ENCODE results near the gene SPATA19.

The SPATA19 gene

DNA sequence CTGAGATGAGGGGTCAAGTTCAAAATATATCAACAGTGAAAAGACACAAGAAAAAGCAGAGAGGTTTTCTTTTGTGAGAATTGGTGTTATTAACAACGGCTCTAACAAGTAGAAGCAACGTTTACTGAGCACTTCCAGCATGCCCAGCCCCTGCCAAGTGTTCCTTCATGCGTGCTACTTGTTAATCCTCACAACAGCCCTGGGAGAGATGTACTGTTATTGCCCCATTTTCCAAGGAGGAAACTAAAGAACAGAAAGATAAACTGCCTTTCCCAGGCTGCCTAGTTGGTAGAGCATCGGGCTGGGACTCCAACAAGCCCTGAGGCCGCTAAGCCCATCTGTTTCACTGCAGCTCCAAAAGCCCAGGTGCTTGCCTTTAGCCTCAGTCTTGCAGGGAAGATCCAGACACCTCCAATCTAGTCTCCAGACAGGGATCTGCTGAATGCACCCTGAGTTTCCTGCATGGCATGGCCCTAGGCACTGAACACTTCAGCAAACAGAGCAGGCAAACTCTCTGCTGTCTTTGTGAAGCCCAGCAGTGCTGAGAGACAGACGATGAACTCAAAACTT lies 25.5 kb downstream of the SPATA19 start:
- H3K4me3 ChIP-seq (ENCODE audit: low read length, poor library complexity, severe bottlenecking), result no peak overlapping the region
- H3K79me2 ChIP-seq (ENCODE audit: insufficient read depth, low read length), result no peaks in the 10 kb centered on the region
- no peaks in the 10 kb centered on the region; the same call in 1 of the 2 replicates for H3K9me3 ChIP-seq (ENCODE audit: insufficient read depth, low read depth, low read length)
- no peak overlapping the region for H3K9ac ChIP-seq (ENCODE audit: low read depth, low read length, poor library complexity, severe bottlenecking)
- TF ChIP-seq, protein P1, sequence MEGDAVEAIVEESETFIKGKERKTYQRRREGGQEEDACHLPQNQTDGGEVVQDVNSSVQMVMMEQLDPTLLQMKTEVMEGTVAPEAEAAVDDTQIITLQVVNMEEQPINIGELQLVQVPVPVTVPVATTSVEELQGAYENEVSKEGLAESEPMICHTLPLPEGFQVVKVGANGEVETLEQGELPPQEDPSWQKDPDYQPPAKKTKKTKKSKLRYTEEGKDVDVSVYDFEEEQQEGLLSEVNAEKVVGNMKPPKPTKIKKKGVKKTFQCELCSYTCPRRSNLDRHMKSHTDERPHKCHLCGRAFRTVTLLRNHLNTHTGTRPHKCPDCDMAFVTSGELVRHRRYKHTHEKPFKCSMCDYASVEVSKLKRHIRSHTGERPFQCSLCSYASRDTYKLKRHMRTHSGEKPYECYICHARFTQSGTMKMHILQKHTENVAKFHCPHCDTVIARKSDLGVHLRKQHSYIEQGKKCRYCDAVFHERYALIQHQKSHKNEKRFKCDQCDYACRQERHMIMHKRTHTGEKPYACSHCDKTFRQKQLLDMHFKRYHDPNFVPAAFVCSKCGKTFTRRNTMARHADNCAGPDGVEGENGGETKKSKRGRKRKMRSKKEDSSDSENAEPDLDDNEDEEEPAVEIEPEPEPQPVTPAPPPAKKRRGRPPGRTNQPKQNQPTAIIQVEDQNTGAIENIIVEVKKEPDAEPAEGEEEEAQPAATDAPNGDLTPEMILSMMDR (conservative IDR thresholded peaks at IDR 0.05; ENCODE audit: low read length), result no peak
- TF ChIP-seq EZH2phosphoT487 (IDR thresholded peaks at IDR 0.05; ENCODE audit: borderline replicate concordance), result no peak
- no peaks in the 10 kb centered on the region for H4K20me1 ChIP-seq (ENCODE audit: insufficient read depth, low read length, poor library complexity, severe bottlenecking)
- no peak overlapping the region for H2AFZ ChIP-seq (ENCODE audit: low read length)
- H3K36me3 ChIP-seq (ENCODE audit: insufficient read depth, low read length), result no peaks in the 10 kb centered on the region
- H3F3A ChIP-seq (ENCODE audit: low read depth), result no peaks in the 10 kb centered on the region
- H3K4me1 ChIP-seq (ENCODE audit: insufficient read depth, low read length, poor library complexity, severe bottlenecking), result no peaks in the 10 kb centered on the region
- no peaks in the 10 kb centered on the region for H3K9me2 ChIP-seq (replicated peaks; ENCODE audit: low read depth, low read length)
- no peak overlapping the region for H3K4me2 ChIP-seq (ENCODE audit: low read depth, low read length, poor library complexity, severe bottlenecking)
- no peaks in the 10 kb centered on the region for H3K27me3 ChIP-seq (ENCODE audit: insufficient read depth, low read length, poor library complexity, severe bottlenecking)

DNA sequence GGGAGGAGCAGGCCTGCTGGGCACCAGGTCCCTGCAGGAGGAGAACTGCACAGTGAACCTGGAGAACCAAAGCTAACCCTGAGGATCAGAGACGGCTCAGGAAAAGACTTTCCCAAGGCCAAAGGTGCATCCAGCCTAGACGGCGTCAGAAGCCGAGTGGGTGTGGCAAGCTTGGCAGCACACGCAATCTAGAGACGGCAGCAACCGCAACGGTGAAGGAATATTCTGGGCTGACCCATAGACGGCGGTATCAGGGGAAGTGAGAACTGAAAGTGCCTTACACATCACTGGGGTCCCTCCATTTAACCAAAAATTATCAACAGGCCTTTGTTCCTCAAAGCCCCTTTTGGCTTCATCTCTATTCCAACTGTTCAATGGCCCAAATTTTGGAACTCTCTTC lies 26.2 kb downstream of the SPATA19 start:
- no peaks in the 10 kb centered on the region for H3F3A ChIP-seq (ENCODE audit: low read depth)

GRCh38 chr11:133818302-133818701 lies 27.0 kb downstream of the SPATA19 start:
- no peak overlapping the region for H3K9ac ChIP-seq (ENCODE audit: low read depth, low read length, poor library complexity, severe bottlenecking)
- no peaks in the 10 kb centered on the region for H3K36me3 ChIP-seq (ENCODE audit: insufficient read depth, low read length)
- H3K9me2 ChIP-seq (replicated peaks; ENCODE audit: low read depth, low read length), result no peaks in the 10 kb centered on the region
- H3K27me3 ChIP-seq (ENCODE audit: insufficient read depth, low read length, poor library complexity, severe bottlenecking), result no peaks in the 10 kb centered on the region
- H2AFZ ChIP-seq (ENCODE audit: low read length), result no peak overlapping the region
- no peaks in the 10 kb centered on the region; the same call in 1 of the 2 replicates for H3K9me3 ChIP-seq (ENCODE audit: insufficient read depth, low read depth, low read length)
- no peak overlapping the region for H3K4me3 ChIP-seq (ENCODE audit: low read length, poor library complexity, severe bottlenecking)
- no peaks in the 10 kb centered on the region for H3K4me1 ChIP-seq (ENCODE audit: insufficient read depth, low read length, poor library complexity, severe bottlenecking)
- H4K20me1 ChIP-seq (ENCODE audit: insufficient read depth, low read length, poor library complexity, severe bottlenecking), result no peaks in the 10 kb centered on the region
- H3K4me2 ChIP-seq (ENCODE audit: low read depth, low read length, poor library complexity, severe bottlenecking), result no peak overlapping the region
- TF ChIP-seq, protein P1 (conservative IDR thresholded peaks at IDR 0.05; ENCODE audit: low read length), result no peak
- no peak for TF ChIP-seq EZH2phosphoT487 (IDR thresholded peaks at IDR 0.05; ENCODE audit: borderline replicate concordance)
- no peaks in the 10 kb centered on the region for H3K79me2 ChIP-seq (ENCODE audit: insufficient read depth, low read length)
- no peaks in the 10 kb centered on the region for H3F3A ChIP-seq (ENCODE audit: low read depth)

More for the DNA sequence above, 26.2 kb downstream of the SPATA19 start:
- H3K4me2 ChIP-seq (ENCODE audit: low read depth, low read length, poor library complexity, severe bottlenecking), result no peak overlapping the region
- no peaks in the 10 kb centered on the region for H3K4me1 ChIP-seq (ENCODE audit: insufficient read depth, low read length, poor library complexity, severe bottlenecking)
- no peak for TF ChIP-seq EZH2phosphoT487 (IDR thresholded peaks at IDR 0.05; ENCODE audit: borderline replicate concordance)
- H3K9me2 ChIP-seq (replicated peaks; ENCODE audit: low read depth, low read length), result no peaks in the 10 kb centered on the region
- no peaks in the 10 kb centered on the region for H3K79me2 ChIP-seq (ENCODE audit: insufficient read depth, low read length)
- no peaks in the 10 kb centered on the region for H3K36me3 ChIP-seq (ENCODE audit: insufficient read depth, low read length)
- no peak overlapping the region for H2AFZ ChIP-seq (ENCODE audit: low read length)
- no peaks in the 10 kb centered on the region for H3K27me3 ChIP-seq (ENCODE audit: insufficient read depth, low read length, poor library complexity, severe bottlenecking)
- H3K9ac ChIP-seq (ENCODE audit: low read depth, low read length, poor library complexity, severe bottlenecking), result no peak overlapping the region
- H3K9me3 ChIP-seq (ENCODE audit: insufficient read depth, low read depth, low read length), result no peaks in the 10 kb centered on the region; the same call in 1 of the 2 replicates
- no peaks in the 10 kb centered on the region for H4K20me1 ChIP-seq (ENCODE audit: insufficient read depth, low read length, poor library complexity, severe bottlenecking)
- no peak overlapping the region for H3K4me3 ChIP-seq (ENCODE audit: low read length, poor library complexity, severe bottlenecking)

- TF ChIP-seq EZH2phosphoT487 (IDR thresholded peaks at IDR 0.05; ENCODE audit: borderline replicate concordance), result no peak
- TF ChIP-seq, protein P1 (conservative IDR thresholded peaks at IDR 0.05; ENCODE audit: low read length), result no peak
- H3K27me3 ChIP-seq (ENCODE audit: insufficient read depth, low read length, poor library complexity, severe bottlenecking), result no peaks in the 10 kb centered on the region
- no peaks in the 10 kb centered on the region for H3K4me1 ChIP-seq (ENCODE audit: insufficient read depth, low read length, poor library complexity, severe bottlenecking)
- H3K9me3 ChIP-seq (ENCODE audit: insufficient read depth, low read depth, low read length), result no peaks in the 10 kb centered on the region; the same call in 1 of the 2 replicates
- no peaks in the 10 kb centered on the region for H3F3A ChIP-seq (ENCODE audit: low read depth)
- no peak overlapping the region for H3K4me3 ChIP-seq (ENCODE audit: low read length, poor library complexity, severe bottlenecking)
- no peak overlapping the region for H3K4me2 ChIP-seq (ENCODE audit: low read depth, low read length, poor library complexity, severe bottlenecking)
- H3K9ac ChIP-seq (ENCODE audit: low read depth, low read length, poor library complexity, severe bottlenecking), result no peak overlapping the region
- no peaks in the 10 kb centered on the region for H3K9me2 ChIP-seq (replicated peaks; ENCODE audit: low read depth, low read length)
- H4K20me1 ChIP-seq (ENCODE audit: insufficient read depth, low read length, poor library complexity, severe bottlenecking), result no peaks in the 10 kb centered on the region
- no peaks in the 10 kb centered on the region for H3K79me2 ChIP-seq (ENCODE audit: insufficient read depth, low read length)
- no peaks in the 10 kb centered on the region for H3K36me3 ChIP-seq (ENCODE audit: insufficient read depth, low read length)
- no peak overlapping the region for H2AFZ ChIP-seq (ENCODE audit: low read length)
Measured at GRCh38 chr11:133817449-133817848, 27.9 kb downstream of the SPATA19 start.
